ENCODE data around the gene IL1RAP.
A peak's percentile ranks its signal among the peaks of the same experiment; 100 is the strongest.
"Not testable (repeated sequence)": the region's sequence is repeated elsewhere in the genome, so short reads cannot be mapped to it uniquely, and the experiment has no call there.

The IL1RAP gene

GRCh38 chr3:190513409-190514370 is at the start of gene IL1RAP:
Gene IL1RAP (plus strand): TSS chr3:190514085. CDS start chr3:190564290, 50,205 bp downstream.
- peak; percentile 61 for TF ChIP-seq CTCF (IDR thresholded peaks at IDR 0.05; ENCODE audit: extremely low read depth, missing control alignments)
- DNase-seq (ENCODE audit: low spot score), result peak; percentile 93

DNA sequence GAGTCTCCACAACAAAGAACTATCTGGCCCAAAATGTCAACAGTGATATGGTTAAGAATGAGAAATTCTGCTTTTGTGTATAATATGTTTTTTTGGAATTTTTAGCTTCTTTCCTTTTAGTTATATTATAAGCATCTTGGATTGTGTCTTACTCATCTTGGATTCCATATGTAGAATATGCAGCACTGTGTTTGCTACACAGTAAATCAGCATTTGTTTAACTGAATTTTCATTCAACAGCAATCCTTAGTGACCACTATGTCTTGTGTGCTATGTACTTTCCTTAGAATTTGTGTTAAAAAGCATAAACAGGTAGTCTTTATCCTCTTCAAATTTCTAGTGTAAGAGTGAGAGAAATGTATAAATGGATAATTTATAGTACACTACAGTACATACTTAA is 46.0 kb upstream of the IL1RAP start:
- no peak for TF ChIP-seq CTCF (IDR thresholded peaks at IDR 0.05; ENCODE audit: extremely low read depth, missing control alignments)
- DNase-seq (ENCODE audit: low spot score), result no peak

- not testable (repeated sequence) for DNase-seq (ENCODE audit: low spot score)
Measured at GRCh38 chr3:190473261-190473660, 40.6 kb upstream of the IL1RAP start.

DNA sequence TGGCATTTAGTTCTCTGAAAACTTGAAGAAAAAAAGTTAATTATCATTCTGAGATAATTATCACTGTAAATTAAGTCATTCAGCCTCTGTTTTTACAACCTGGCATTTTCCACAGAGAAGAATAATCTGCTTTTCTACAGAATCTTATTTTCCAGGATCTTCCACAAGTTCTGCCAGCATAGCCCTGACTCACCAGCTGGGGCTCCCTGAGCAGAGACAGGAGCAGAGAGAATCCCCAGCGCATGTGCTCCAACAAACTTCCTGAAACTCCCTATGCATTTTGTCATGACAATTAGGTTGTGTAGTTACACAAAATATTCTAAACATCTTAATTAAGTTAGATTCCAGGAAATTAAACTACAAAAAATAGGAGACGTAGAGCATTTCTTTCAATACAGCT is 32.1 kb upstream of the IL1RAP start:
- DNase-seq (ENCODE audit: low spot score), result no peak
- TF ChIP-seq CTCF (IDR thresholded peaks at IDR 0.05; ENCODE audit: extremely low read depth, missing control alignments), result no peak

GRCh38 chr3:190485830-190486532 is 27.9 kb upstream of the IL1RAP start:
- no peak for TF ChIP-seq CTCF (IDR thresholded peaks at IDR 0.05; ENCODE audit: extremely low read depth, missing control alignments)
- no peak for DNase-seq (ENCODE audit: low spot score)

DNA sequence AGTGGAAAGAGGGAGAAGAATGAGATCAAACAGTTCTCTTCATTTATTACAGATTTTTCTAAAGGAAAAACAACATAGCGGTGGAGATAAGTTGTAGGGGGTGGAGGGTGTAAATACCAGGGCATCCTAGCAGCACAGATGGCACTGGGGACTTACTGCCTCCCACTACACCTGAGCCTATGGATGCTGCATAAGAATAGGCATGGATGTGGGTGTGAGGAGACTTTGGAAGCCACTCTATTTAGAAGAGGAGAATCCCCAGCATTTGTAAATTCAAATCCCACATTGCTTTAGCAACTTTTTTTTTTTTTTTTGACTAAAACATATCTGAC is 27.4 kb upstream of the IL1RAP start:
- no peak for DNase-seq (ENCODE audit: low spot score)

GRCh38 chr3:190486908-190487607 is 26.8 kb upstream of the IL1RAP start:
- no peak for TF ChIP-seq CTCF (IDR thresholded peaks at IDR 0.05; ENCODE audit: extremely low read depth, missing control alignments)
- DNase-seq (ENCODE audit: low spot score), result no peak

More for the DNA sequence above, 27.4 kb upstream of the IL1RAP start:
- no peak for TF ChIP-seq CTCF (IDR thresholded peaks at IDR 0.05; ENCODE audit: extremely low read depth, missing control alignments)

Measured in GM20000 (cell line).